H4 (cell line): ENCODE data around the gene MANSC1. TPM values are rescaled to one million over a fixed set of nuclear protein-coding genes. Genes with fewer than 3 reads are reported as not detected.

Experiments
- total RNA-seq: library from RNA; depleted of rRNA; stranded (reverse); fragments of >200 nt; shearing (Covaris generic); gene quantifications from 2 replicates; pipeline ENCODE4 v1.2.3, GENCODE V29; 2014; rRNA removed

Gene MANSC1
- total RNA-seq, 1 experiment from 2014 or later: 0.52 TPM

Other genes with a start within 250 kb of the MANSC1 start
- gene LRP6, start 83.2 kb downstream of the MANSC1 start, total RNA-seq: 14.0 and 19.0 TPM in 2 replicates
- 8.1 and 9.8 TPM in 2 replicates for gene BORCS5, start 6.8 kb upstream of the MANSC1 start, total RNA-seq
- 9.7 and 13.7 TPM in 2 replicates for gene DUSP16, start 212.6 kb upstream of the MANSC1 start, total RNA-seq